ENCODE data around the gene GTF3C1.

DNA sequence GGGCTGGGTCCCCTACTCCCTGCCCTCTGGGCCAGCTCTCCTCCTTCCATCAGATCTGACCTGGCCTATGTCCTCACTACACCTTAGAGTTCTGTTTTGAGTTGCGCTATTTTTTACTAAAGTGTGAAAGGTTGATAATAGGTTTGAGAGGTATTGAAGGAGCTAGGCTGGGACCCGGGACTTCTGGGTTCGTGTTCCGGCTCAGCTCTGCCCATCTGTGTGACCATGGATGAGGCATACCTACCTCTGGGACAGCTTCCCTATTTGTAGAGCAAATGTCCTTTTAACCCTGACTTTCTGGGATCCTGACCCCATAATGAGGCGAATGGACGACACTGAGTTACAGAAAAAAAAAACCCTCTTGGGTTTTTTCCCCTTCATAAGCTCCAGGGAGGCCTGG is 111.8 kb downstream of the GTF3C1 start:
- TF ChIP-seq, protein P1, sequence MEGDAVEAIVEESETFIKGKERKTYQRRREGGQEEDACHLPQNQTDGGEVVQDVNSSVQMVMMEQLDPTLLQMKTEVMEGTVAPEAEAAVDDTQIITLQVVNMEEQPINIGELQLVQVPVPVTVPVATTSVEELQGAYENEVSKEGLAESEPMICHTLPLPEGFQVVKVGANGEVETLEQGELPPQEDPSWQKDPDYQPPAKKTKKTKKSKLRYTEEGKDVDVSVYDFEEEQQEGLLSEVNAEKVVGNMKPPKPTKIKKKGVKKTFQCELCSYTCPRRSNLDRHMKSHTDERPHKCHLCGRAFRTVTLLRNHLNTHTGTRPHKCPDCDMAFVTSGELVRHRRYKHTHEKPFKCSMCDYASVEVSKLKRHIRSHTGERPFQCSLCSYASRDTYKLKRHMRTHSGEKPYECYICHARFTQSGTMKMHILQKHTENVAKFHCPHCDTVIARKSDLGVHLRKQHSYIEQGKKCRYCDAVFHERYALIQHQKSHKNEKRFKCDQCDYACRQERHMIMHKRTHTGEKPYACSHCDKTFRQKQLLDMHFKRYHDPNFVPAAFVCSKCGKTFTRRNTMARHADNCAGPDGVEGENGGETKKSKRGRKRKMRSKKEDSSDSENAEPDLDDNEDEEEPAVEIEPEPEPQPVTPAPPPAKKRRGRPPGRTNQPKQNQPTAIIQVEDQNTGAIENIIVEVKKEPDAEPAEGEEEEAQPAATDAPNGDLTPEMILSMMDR (IDR thresholded peaks at IDR 0.05; ENCODE audit: poor library complexity, severe bottlenecking), result no peak
- TF ChIP-seq EP300 (conservative IDR thresholded peaks at IDR 0.05; ENCODE audit: poor library complexity, severe bottlenecking) (no peak), TAF1 (IDR thresholded peaks at IDR 0.05; ENCODE audit: low read depth) (no peak), POLR2AphosphoS5 (IDR thresholded peaks at IDR 0.05) (no peak), EZH2 (IDR thresholded peaks at IDR 0.05; ENCODE audit: borderline replicate concordance, insufficient read depth, low read length, poor library complexity, severe bottlenecking) (no peak), REST (IDR thresholded peaks at IDR 0.05; ENCODE audit: borderline replicate concordance) (no peak), SMC3 (conservative IDR thresholded peaks at IDR 0.05; ENCODE audit: poor library complexity) (no peak)
